ENCODE measurements around the gene BAHCC1. TPM values are rescaled to one million over a fixed set of nuclear protein-coding genes. Genes with fewer than 3 reads are reported as not detected.

BAHCC1 gene
- total and polyA plus RNA-seq, 2 of the 8 experiments (the other 6 are each of a cell fraction or from before 2014, with no cell fraction given), result 0.26 to 0.58 TPM

DNA sequence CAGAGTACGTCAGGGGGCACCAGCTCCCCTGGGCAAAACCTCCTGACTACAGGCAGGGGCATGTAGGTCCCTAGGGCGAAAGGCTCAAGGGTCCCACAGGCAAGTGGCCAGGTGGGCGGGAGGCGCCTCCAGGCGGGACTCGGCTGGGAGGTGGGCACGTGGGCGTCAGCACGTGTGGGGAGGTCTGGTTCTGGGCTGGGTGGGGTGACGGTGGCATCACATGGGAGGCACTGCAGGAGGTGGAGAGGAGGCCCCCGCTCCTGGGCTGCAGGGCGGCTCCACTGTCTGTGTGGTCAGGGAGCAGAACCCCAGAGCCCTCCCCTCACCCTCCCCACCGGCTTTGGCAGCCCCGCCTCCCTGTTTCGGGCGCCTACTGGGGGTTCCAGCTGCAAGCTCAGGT is 64.6 kb downstream of the BAHCC1 start:
- CTCF ChIA-PET (ENCODE audit: partially characterized antibody), result interaction anchor here (1.0 to 4.8 kb wide), 6 partner anchors 13 to 202 kb away, joined by 4 to 39 read pairs (median 6); no protein-coding TSS in a partner anchor
- Histone ChIP-seq H3K4ac (replicated peaks; ENCODE audit: insufficient read length, low read depth, low read length) (no peak overlapping the region), H2BK120ac (replicated peaks; ENCODE audit: low read depth, low read length) (no peak overlapping the region), H3K27ac (ENCODE audit: low read depth, low read length) (no peak overlapping the region), H3K36me3 (ENCODE audit: control insufficient read depth in 2 of 4, insufficient read depth in 4 of 4, low read length in 3 of 4) (no peaks in the 10 kb centered on the region), H2BK15ac (ENCODE audit: low read length) (no peak overlapping the region), H3K4me2 (ENCODE audit: insufficient read depth in 1 of 2, low read depth in 2 of 2, low read length in 2 of 2) (no peak overlapping the region), H3K18ac (ENCODE audit: extremely low read depth, low read length) (no peak overlapping the region), H3K23me2 (ENCODE audit: low read depth, low read length) (no peaks in the 10 kb centered on the region), H3K56ac (replicated peaks; ENCODE audit: insufficient read length, low read depth, low read length) (no peak overlapping the region), H3K9me3 (ENCODE audit: insufficient read depth in 2 of 2, low read depth in 1 of 2, low read length in 1 of 2) (no peaks in the 10 kb centered on the region), H4K5ac (ENCODE audit: insufficient read length, low read depth, low read length) (no peak overlapping the region), H3K79me1 (ENCODE audit: low read depth, low read length) (no peaks in the 10 kb centered on the region), H2BK5ac (ENCODE audit: low read depth, low read length) (no peak overlapping the region), H3K4me3 (ENCODE audit: extremely low read depth in 1 of 4, insufficient read depth in 2 of 4, low read depth in 3 of 4, low read length in 4 of 4) (no peak overlapping the region), H2AFZ (ENCODE audit: low read length) (no peak overlapping the region), H4K20me1 (replicated peaks in 1 of 2; ENCODE audit: control insufficient read depth in 1 of 2, insufficient read depth in 2 of 2, low read length in 2 of 2) (no peaks in the 10 kb centered on the region), H3K14ac (ENCODE audit: insufficient read length) (no peak overlapping the region), H3K4me1 (replicated peaks in 1 of 4; ENCODE audit: control insufficient read depth in 3 of 4, insufficient read depth in 4 of 4, low read length in 3 of 4) (peaks cover 0 to 14% (median 8%) of the 10 kb centered on the region in 4 experiments; a peak in 6 of 7 replicates), H3K79me2 (ENCODE audit: control insufficient read depth in 1 of 2, insufficient read depth in 2 of 2, low read length in 2 of 2) (no peaks in the 10 kb centered on the region), H3K27me3 (replicated peaks in 1 of 4; ENCODE audit: control insufficient read depth in 3 of 4, extremely low read depth in 1 of 4, insufficient read depth in 3 of 4, low read length in 3 of 4) (no peaks in the 10 kb centered on the region), H2BK20ac (ENCODE audit: low read length) (no peak overlapping the region), H2BK12ac (ENCODE audit: low read depth, low read length) (no peak overlapping the region), H4K8ac (ENCODE audit: extremely low read depth, insufficient read depth, low read length) (no peak overlapping the region), H2AK5ac (ENCODE audit: low read depth, low read length) (peak overlapping the region; percentile 24; the same call in 1 of the 2 replicates), H3K9ac (replicated peaks in 1 of 4; ENCODE audit: extremely low read depth in 1 of 4, low read depth in 3 of 4, low read length in 3 of 4) (no peak overlapping the region), H4K91ac (replicated peaks; ENCODE audit: insufficient read length, low read length) (no peak overlapping the region), H3K23ac (ENCODE audit: insufficient read length) (no peak overlapping the region)
- whole genome bisulfite sequencing, 2 experiments (ENCODE audit: extremely low coverage in 1 of 2, insufficient coverage in 1 of 2, insufficient read length in 1 of 2, insufficient replicate concordance in 2 of 2, low coverage in 1 of 2, low lambda C conversion rate in 2 of 2, missing lambda C conversion rate in 1 of 2), result 94% methylated on average over 9 of the region's 16 CpGs; no CpG with 5 or more reads in 1 of the 2 experiments
- no peak for DNase-seq (ENCODE audit: low read depth in 1 of 2, low spot score in 2 of 2)
- POLR2A ChIA-PET (ENCODE audit: partially characterized antibody), result interaction anchor here (1.3 to 1.4 kb wide), 2 partner anchors 30 to 51 kb away, joined by 3 to 4 read pairs; no protein-coding TSS in a partner anchor
- no peak for FAIRE-seq
- TF ChIP-seq KDM1A (IDR thresholded peaks at IDR 0.05; ENCODE audit: borderline replicate concordance, low read length), result no peak
- no peak for TF ChIP-seq SRF (IDR thresholded peaks at IDR 0.05; ENCODE audit: low read depth, low read length)
- TF ChIP-seq FOSL1 (IDR thresholded peaks at IDR 0.05; ENCODE audit: insufficient read depth, low read depth, low read length), result no peak
- TF ChIP-seq NANOG (IDR thresholded peaks at IDR 0.05; ENCODE audit: insufficient read depth, low read depth, low read length, poor library complexity, severe bottlenecking), result no peak
- TF ChIP-seq TAF1 (IDR thresholded peaks at IDR 0.05; ENCODE audit: low read depth, low read length), result no peak
- TF ChIP-seq NRF1 (IDR thresholded peaks at IDR 0.05; ENCODE audit: low read depth, low read length), result no peak
- TF ChIP-seq, protein P1, sequence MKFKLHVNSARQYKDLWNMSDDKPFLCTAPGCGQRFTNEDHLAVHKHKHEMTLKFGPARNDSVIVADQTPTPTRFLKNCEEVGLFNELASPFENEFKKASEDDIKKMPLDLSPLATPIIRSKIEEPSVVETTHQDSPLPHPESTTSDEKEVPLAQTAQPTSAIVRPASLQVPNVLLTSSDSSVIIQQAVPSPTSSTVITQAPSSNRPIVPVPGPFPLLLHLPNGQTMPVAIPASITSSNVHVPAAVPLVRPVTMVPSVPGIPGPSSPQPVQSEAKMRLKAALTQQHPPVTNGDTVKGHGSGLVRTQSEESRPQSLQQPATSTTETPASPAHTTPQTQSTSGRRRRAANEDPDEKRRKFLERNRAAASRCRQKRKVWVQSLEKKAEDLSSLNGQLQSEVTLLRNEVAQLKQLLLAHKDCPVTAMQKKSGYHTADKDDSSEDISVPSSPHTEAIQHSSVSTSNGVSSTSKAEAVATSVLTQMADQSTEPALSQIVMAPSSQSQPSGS (IDR thresholded peaks at IDR 0.05; ENCODE audit: low read length), result no peak
- TF ChIP-seq, protein P2, sequence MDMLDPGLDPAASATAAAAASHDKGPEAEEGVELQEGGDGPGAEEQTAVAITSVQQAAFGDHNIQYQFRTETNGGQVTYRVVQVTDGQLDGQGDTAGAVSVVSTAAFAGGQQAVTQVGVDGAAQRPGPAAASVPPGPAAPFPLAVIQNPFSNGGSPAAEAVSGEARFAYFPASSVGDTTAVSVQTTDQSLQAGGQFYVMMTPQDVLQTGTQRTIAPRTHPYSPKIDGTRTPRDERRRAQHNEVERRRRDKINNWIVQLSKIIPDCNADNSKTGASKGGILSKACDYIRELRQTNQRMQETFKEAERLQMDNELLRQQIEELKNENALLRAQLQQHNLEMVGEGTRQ (IDR thresholded peaks at IDR 0.05; ENCODE audit: low read length), result no peak
- TF ChIP-seq RBBP5 (IDR thresholded peaks at IDR 0.05; ENCODE audit: borderline replicate concordance, low read depth, low read length), result no peak
- TF ChIP-seq ZNF274 (IDR thresholded peaks at IDR 0.05; ENCODE audit: borderline replicate concordance, extremely low read depth, low read length), result no peak
- TF ChIP-seq EGR1 (IDR thresholded peaks at IDR 0.05; ENCODE audit: borderline replicate concordance, low read depth, low read length), result no peak

Data from H1 (cell line).